ENCODE results near the gene PPP1R14D.

PPP1R14D gene

GRCh38 chr15:40850576-40851112 is 22.1 kb upstream of the PPP1R14D start (continued):
- TF ChIP-seq ZNF280D (tag by site-specific recombination; IDR thresholded peaks at IDR 0.05): no peak
- TF ChIP-seq SP2 (tag by site-specific recombination; IDR thresholded peaks at IDR 0.05): no peak
- TF ChIP-seq ZNF776 (tag by site-specific recombination; IDR thresholded peaks at IDR 0.05; ENCODE audit: borderline replicate concordance): no peak
- TF ChIP-seq ZNF132 (tag by site-specific recombination; IDR thresholded peaks at IDR 0.05; ENCODE audit: borderline replicate concordance): no peak
- TF ChIP-seq, protein P1, sequence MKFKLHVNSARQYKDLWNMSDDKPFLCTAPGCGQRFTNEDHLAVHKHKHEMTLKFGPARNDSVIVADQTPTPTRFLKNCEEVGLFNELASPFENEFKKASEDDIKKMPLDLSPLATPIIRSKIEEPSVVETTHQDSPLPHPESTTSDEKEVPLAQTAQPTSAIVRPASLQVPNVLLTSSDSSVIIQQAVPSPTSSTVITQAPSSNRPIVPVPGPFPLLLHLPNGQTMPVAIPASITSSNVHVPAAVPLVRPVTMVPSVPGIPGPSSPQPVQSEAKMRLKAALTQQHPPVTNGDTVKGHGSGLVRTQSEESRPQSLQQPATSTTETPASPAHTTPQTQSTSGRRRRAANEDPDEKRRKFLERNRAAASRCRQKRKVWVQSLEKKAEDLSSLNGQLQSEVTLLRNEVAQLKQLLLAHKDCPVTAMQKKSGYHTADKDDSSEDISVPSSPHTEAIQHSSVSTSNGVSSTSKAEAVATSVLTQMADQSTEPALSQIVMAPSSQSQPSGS (tag by site-specific recombination; IDR thresholded peaks at IDR 0.05; ENCODE audit: low read depth): no peak
- TF ChIP-seq ZNF112 (tag by site-specific recombination; IDR thresholded peaks at IDR 0.05): no peak
- TF ChIP-seq ZNF354C (tag by site-specific recombination; IDR thresholded peaks at IDR 0.05; ENCODE audit: borderline replicate concordance, low read depth): no peak

- Histone ChIP-seq H3K4me3 (ENCODE audit: low read depth, low read length) (no peak overlapping the region), H3K9me3 (ENCODE audit: control insufficient read depth, insufficient read depth, low read depth, low read length) (no peaks in the 10 kb centered on the region), H3K4me1 (ENCODE audit: control insufficient read depth, insufficient read depth, low read length) (peaks cover 3% of the 10 kb centered on the region; the same call in 1 of the 2 replicates), H3K27ac (ENCODE audit: extremely low read depth, low read depth, low read length) (no peak overlapping the region), H3K36me3 (ENCODE audit: control insufficient read depth in 2 of 2, insufficient read depth in 1 of 2, low read length in 2 of 2) (peaks cover 0 to 6% of the 10 kb centered on the region in 2 experiments; a peak in 2 of 3 replicates)
- ChIA-PET CTCF (interaction anchor here (0.7 to 5.2 kb wide), 6 partner anchors 11 to 168 kb away, joined by 3 to 63 read pairs (median 5); partner anchors contain the start of genes RHOV and VPS18), POLR2A (interaction anchor here (0.7 to 1.8 kb wide), 6 partner anchors 11 to 81 kb away, joined by 3 to 7 read pairs (median 4); partner anchors contain the start of genes DLL4, RHOV and VPS18)
- TF ChIP-seq BCL11B (tag by site-specific recombination; IDR thresholded peaks at IDR 0.05; ENCODE audit: low read depth) (no peak), ZNF140 (tag by site-specific recombination; IDR thresholded peaks at IDR 0.05) (no peak), GLIS1 (tag by site-specific recombination; IDR thresholded peaks at IDR 0.05) (peak; percentile 37; the same call in 1 of the 2 replicates), SP3 (tag by site-specific recombination; IDR thresholded peaks at IDR 0.05) (peak; percentile 67), ZNF248 (tag by site-specific recombination; IDR thresholded peaks at IDR 0.05) (no peak), SP7 (tag by site-specific recombination; IDR thresholded peaks at IDR 0.05) (peak; percentile 60; the same call in 1 of the 2 replicates), ZNF544 (tag by site-specific recombination; IDR thresholded peaks at IDR 0.05) (no peak), GLIS2 (tag by site-specific recombination; IDR thresholded peaks at IDR 0.05) (0 out of 2 replicates have a peak, but pooled peaks have one; percentile 4), KLF7 (tag by site-specific recombination; IDR thresholded peaks at IDR 0.05; ENCODE audit: borderline replicate concordance) (no peak), IKZF3 (tag by site-specific recombination; IDR thresholded peaks at IDR 0.05) (peak; percentile 61), ZBTB8A (tag by site-specific recombination; IDR thresholded peaks at IDR 0.05) (no peak), ZNF157 (tag by site-specific recombination; IDR thresholded peaks at IDR 0.05) (no peak), ZSCAN16 (tag by site-specific recombination; IDR thresholded peaks at IDR 0.05) (no peak), PBX3 (CRISPR knock-in tag; IDR thresholded peaks at IDR 0.05) (no peak), EGR2 (tag by site-specific recombination; IDR thresholded peaks at IDR 0.05; ENCODE audit: low read depth) (peak; percentile 71), ZNF302 (tag by site-specific recombination; IDR thresholded peaks at IDR 0.05; ENCODE audit: low read depth) (no peak)
- TF ChIP-seq, protein P2, sequence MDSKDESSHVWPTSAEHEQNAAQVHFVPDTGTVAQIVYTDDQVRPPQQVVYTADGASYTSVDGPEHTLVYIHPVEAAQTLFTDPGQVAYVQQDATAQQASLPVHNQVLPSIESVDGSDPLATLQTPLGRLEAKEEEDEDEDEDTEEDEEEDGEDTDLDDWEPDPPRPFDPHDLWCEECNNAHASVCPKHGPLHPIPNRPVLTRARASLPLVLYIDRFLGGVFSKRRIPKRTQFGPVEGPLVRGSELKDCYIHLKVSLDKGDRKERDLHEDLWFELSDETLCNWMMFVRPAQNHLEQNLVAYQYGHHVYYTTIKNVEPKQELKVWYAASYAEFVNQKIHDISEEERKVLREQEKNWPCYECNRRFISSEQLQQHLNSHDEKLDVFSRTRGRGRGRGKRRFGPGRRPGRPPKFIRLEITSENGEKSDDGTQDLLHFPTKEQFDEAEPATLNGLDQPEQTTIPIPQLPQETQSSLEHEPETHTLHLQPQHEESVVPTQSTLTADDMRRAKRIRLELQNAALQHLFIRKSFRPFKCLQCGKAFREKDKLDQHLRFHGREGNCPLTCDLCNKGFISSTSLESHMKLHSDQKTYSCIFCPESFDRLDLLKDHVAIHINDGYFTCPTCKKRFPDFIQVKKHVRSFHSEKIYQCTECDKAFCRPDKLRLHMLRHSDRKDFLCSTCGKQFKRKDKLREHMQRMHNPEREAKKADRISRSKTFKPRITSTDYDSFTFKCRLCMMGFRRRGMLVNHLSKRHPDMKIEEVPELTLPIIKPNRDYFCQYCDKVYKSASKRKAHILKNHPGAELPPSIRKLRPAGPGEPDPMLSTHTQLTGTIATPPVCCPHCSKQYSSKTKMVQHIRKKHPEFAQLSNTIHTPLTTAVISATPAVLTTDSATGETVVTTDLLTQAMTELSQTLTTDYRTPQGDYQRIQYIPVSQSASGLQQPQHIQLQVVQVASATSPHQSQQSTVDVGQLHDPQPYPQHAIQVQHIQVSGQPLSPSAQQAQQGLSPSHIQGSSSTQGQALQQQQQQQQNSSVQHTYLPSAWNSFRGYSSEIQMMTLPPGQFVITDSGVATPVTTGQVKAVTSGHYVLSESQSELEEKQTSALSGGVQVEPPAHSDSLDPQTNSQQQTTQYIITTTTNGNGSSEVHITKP (tag by site-specific recombination; IDR thresholded peaks at IDR 0.05): peak; percentile 68; the same call in 1 of the 2 replicates
Observed at GRCh38 chr15:40847223-40847961, 18.9 kb upstream of the PPP1R14D start.

All from HEK293 (cell line).